SK-N-SH treated with all-trans-retinoic acid at 6 μM for 48 hours (cell line): ENCODE data around the gene PRKAG1.

ENCODE experiments used
- ARNTL ChIP-seq: fragments of 450-650 bp; formaldehyde crosslinking; IDR thresholded peaks from 2 replicates; pipeline ENCODE4 v1.5.0; 2020; ENCODE audit warnings: low read depth, mild to moderate bottlenecking, moderate library complexity, borderline replicate concordance
- CREB5 ChIP-seq: fragments of 250-450 bp; sonication (Bioruptor Pico); IDR thresholded peaks from 2 replicates; pipeline ENCODE4 v1.5.1; 2020; ENCODE audit warnings: low read depth, mild to moderate bottlenecking, moderate library complexity
- ESRRG ChIP-seq: fragments of 250-450 bp; sonication (Bioruptor Pico); IDR thresholded peaks from 2 replicates; pipeline ENCODE4 v1.6.1; 2021; ENCODE audit warnings: mild to moderate bottlenecking
- PATZ1 ChIP-seq: fragments of 250-450 bp; sonication (Bioruptor Pico); IDR thresholded peaks from 2 replicates; pipeline ENCODE4 v1.8.0; 2020; ENCODE audit warnings: mild to moderate bottlenecking, moderate library complexity, borderline replicate concordance
- RARB ChIP-seq: fragments of 250-450 bp; sonication (Bioruptor Pico); IDR thresholded peaks from 2 replicates; pipeline ENCODE4 v1.8.0; 2021; ENCODE audit warnings: mild to moderate bottlenecking, moderate library complexity
- SNAI2 ChIP-seq: fragments of 250-450 bp; sonication (Bioruptor Pico); IDR thresholded peaks from 2 replicates; pipeline ENCODE4 v1.5.0; 2020; ENCODE audit warnings: mild to moderate bottlenecking, moderate library complexity
- TCF4 ChIP-seq: fragments of 250-450 bp; sonication (Bioruptor Pico); IDR thresholded peaks from 2 replicates; pipeline ENCODE4 v1.8.0; 2021; ENCODE audit warnings: mild to moderate bottlenecking, moderate library complexity, borderline replicate concordance
- TSHZ2 ChIP-seq: fragments of 250-450 bp; sonication (Bioruptor Pico); IDR thresholded peaks from 2 replicates; pipeline ENCODE4 v1.5.0; 2020; ENCODE audit warnings: mild to moderate bottlenecking, moderate library complexity
- ZFP3 ChIP-seq: fragments of 250-450 bp; sonication (Bioruptor Pico); IDR thresholded peaks from 2 replicates; pipeline ENCODE4 v1.5.0; 2020; ENCODE audit warnings: mild to moderate bottlenecking, moderate library complexity
- ZFP30 ChIP-seq: fragments of 450-650 bp; formaldehyde crosslinking; IDR thresholded peaks from 2 replicates; pipeline ENCODE4 v1.5.0; 2022; ENCODE audit warnings: mild to moderate bottlenecking, moderate library complexity
- ZNF565 ChIP-seq: fragments of 450-650 bp; formaldehyde crosslinking; conservative IDR thresholded peaks from 2 replicates; pipeline ENCODE4 v1.5.0; 2020; ENCODE audit warnings: low read depth, mild to moderate bottlenecking, moderate library complexity
- ZNF8 ChIP-seq: fragments of 450-650 bp; formaldehyde crosslinking; IDR thresholded peaks from 2 replicates; pipeline ENCODE4 v1.5.0; 2020; ENCODE audit warnings: mild to moderate bottlenecking, moderate library complexity

GRCh38 chr12:48969160-48969771, 49.3 kb downstream of the PRKAG1 start:
- TF ChIP-seq ZFP3 (CRISPR knock-in tag) (no peak), ESRRG (CRISPR knock-in tag) (no peak), RARB (CRISPR knock-in tag) (no peak), PATZ1 (CRISPR knock-in tag) (no peak), TCF4 (CRISPR knock-in tag) (no peak), ZNF8 (CRISPR knock-in tag) (no peak), CREB5 (CRISPR knock-in tag) (no peak), TSHZ2 (CRISPR knock-in tag) (no peak), ARNTL (CRISPR knock-in tag) (no peak), ZNF565 (CRISPR knock-in tag) (no peak), SNAI2 (CRISPR knock-in tag) (no peak), ZFP30 (no peak)
